Thyroid gland (tissue), 4 donors: ENCODE results near the gene RBPMS2.

ENCODE experiments used
- CTCF ChIP-seq, 6 experiments: fragments of 200-600 bp in 3 of 6; fragments of 450-650 bp in 3 of 6; sonication (generic) in 3 of 6; IDR thresholded peaks; one replicate each; pipeline ENCODE4 v1.5.1; 2016 to 2019; ENCODE audit warnings: antibody characterized with exemption in 6 of 6, mild to moderate bottlenecking in 2 of 6, inconsistent platforms in 1 of 6, moderate library complexity in 1 of 6
- POLR2A ChIP-seq, 2 donors: fragments of 450-650 bp; IDR thresholded peaks; one replicate each; pipeline ENCODE4 v1.6.1; 2017; ENCODE audit warnings: antibody characterized with exemption in 2 of 2, mild to moderate bottlenecking in 2 of 2, moderate library complexity in 1 of 2

- no peak for TF ChIP-seq CTCF (IDR thresholded peaks at IDR 0.05)
- no peak for TF ChIP-seq POLR2A (IDR thresholded peaks at IDR 0.05)
Observed at GRCh38 chr15:64746356-64746755, 29.0 kb downstream of the RBPMS2 start.
